ENCODE data around the gene RAB27A.
"Not testable (repeated sequence)": the region's sequence is repeated elsewhere in the genome, so short reads cannot be mapped to it uniquely, and the experiment has no call there.

Gene RAB27A

GRCh38 chr15:55250941-55251340, 38.7 kb downstream of the RAB27A start:
- DNase-seq: peak in 1 of 2 experiments; percentile 48
- TF ChIP-seq GATA1 (IDR thresholded peaks at IDR 0.05; ENCODE audit: low read depth, low read length) (no peak), POLR2A (IDR thresholded peaks at IDR 0.05; ENCODE audit: low read length) (no peak)

- TF ChIP-seq POLR2A (IDR thresholded peaks at IDR 0.05; ENCODE audit: low read length): no peak
- TF ChIP-seq GATA1 (IDR thresholded peaks at IDR 0.05; ENCODE audit: low read depth, low read length): no peak
- peak; percentile 25 to 69 for DNase-seq
These were observed 39.2 kb downstream of the RAB27A start for GRCh38 chr15:55250392-55250791.

GRCh38 chr15:55249885-55250284, 39.7 kb downstream of the RAB27A start:
- DNase-seq: not testable (repeated sequence)

- no peak for DNase-seq
- no peak for TF ChIP-seq GATA1 (IDR thresholded peaks at IDR 0.05; ENCODE audit: low read depth, low read length)
These were observed 40.7 kb downstream of the RAB27A start for GRCh38 chr15:55248895-55249294.

GRCh38 chr15:55247766-55248427, 41.7 kb downstream of the RAB27A start:
- TF ChIP-seq POLR2A (IDR thresholded peaks at IDR 0.05; ENCODE audit: low read length) (no peak), GATA1 (IDR thresholded peaks at IDR 0.05; ENCODE audit: low read depth, low read length) (no peak)
- DNase-seq: peak in 1 of 2 experiments; percentile 7

- DNase-seq: no peak
- TF ChIP-seq GATA1 (IDR thresholded peaks at IDR 0.05; ENCODE audit: low read depth, low read length) (no peak), POLR2A (IDR thresholded peaks at IDR 0.05; ENCODE audit: low read length) (no peak)
These were observed 42.3 kb downstream of the RAB27A start for GRCh38 chr15:55247311-55247710.

GRCh38 chr15:55246567-55246966, 43.0 kb downstream of the RAB27A start:
- no peak for TF ChIP-seq GATA1 (IDR thresholded peaks at IDR 0.05; ENCODE audit: low read depth, low read length)
- no peak for TF ChIP-seq POLR2A (IDR thresholded peaks at IDR 0.05; ENCODE audit: low read length)
- no peak for DNase-seq

- DNase-seq: no peak
- TF ChIP-seq POLR2A (IDR thresholded peaks at IDR 0.05; ENCODE audit: low read length): no peak
- TF ChIP-seq GATA1 (IDR thresholded peaks at IDR 0.05; ENCODE audit: low read depth, low read length): no peak
These were observed 44.6 kb downstream of the RAB27A start for GRCh38 chr15:55245059-55245458.

GRCh38 chr15:55241891-55242290, 47.7 kb downstream of the RAB27A start:
- TF ChIP-seq POLR2A (IDR thresholded peaks at IDR 0.05; ENCODE audit: low read length): no peak
- no peak for TF ChIP-seq GATA1 (IDR thresholded peaks at IDR 0.05; ENCODE audit: low read depth, low read length)
- no peak for DNase-seq

- TF ChIP-seq GATA1 (IDR thresholded peaks at IDR 0.05; ENCODE audit: low read depth, low read length) (no peak), POLR2A (IDR thresholded peaks at IDR 0.05; ENCODE audit: low read length) (no peak)
- DNase-seq: peak; percentile 11 to 21
These were observed 48.4 kb downstream of the RAB27A start for GRCh38 chr15:55241186-55241585.

- DNase-seq: peak in 1 of 2 experiments; percentile 26
- no peak for TF ChIP-seq POLR2A (IDR thresholded peaks at IDR 0.05; ENCODE audit: low read length)
- TF ChIP-seq GATA1 (IDR thresholded peaks at IDR 0.05; ENCODE audit: low read depth, low read length): no peak
These were observed 49.4 kb downstream of the RAB27A start for GRCh38 chr15:55240125-55240760.

GRCh38 chr15:55239440-55240124, 50.0 kb downstream of the RAB27A start:
- TF ChIP-seq GATA1 (IDR thresholded peaks at IDR 0.05; ENCODE audit: low read depth, low read length): no peak
- no peak for TF ChIP-seq POLR2A (IDR thresholded peaks at IDR 0.05; ENCODE audit: low read length)
- DNase-seq: peak; percentile 62 to 65

- no peak for TF ChIP-seq GATA1 (IDR thresholded peaks at IDR 0.05; ENCODE audit: low read depth, low read length)
- no peak for TF ChIP-seq POLR2A (IDR thresholded peaks at IDR 0.05; ENCODE audit: low read length)
- no peak for DNase-seq
These were observed 50.7 kb downstream of the RAB27A start for GRCh38 chr15:55238877-55239276.

GRCh38 chr15:55237219-55238130, 52.1 kb downstream of the RAB27A start:
- no peak for TF ChIP-seq GATA1 (IDR thresholded peaks at IDR 0.05; ENCODE audit: low read depth, low read length)
- no peak for TF ChIP-seq POLR2A (IDR thresholded peaks at IDR 0.05; ENCODE audit: low read length)
- peak; percentile 75 to 86 for DNase-seq
